ENCODE data around the gene PGBD2. TPM values are rescaled to one million over a fixed set of nuclear protein-coding genes. Genes with fewer than 3 reads are reported as not detected.

PGBD2 gene, protein sequence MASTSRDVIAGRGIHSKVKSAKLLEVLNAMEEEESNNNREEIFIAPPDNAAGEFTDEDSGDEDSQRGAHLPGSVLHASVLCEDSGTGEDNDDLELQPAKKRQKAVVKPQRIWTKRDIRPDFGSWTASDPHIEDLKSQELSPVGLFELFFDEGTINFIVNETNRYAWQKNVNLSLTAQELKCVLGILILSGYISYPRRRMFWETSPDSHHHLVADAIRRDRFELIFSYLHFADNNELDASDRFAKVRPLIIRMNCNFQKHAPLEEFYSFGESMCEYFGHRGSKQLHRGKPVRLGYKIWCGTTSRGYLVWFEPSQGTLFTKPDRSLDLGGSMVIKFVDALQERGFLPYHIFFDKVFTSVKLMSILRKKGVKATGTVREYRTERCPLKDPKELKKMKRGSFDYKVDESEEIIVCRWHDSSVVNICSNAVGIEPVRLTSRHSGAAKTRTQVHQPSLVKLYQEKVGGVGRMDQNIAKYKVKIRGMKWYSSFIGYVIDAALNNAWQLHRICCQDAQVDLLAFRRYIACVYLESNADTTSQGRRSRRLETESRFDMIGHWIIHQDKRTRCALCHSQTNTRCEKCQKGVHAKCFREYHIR
- 10 to 100 TPM in 1 of 2 experiments, 1 to 10 TPM in 1; 9.6 to 10.1 TPM for total RNA-seq

DNA sequence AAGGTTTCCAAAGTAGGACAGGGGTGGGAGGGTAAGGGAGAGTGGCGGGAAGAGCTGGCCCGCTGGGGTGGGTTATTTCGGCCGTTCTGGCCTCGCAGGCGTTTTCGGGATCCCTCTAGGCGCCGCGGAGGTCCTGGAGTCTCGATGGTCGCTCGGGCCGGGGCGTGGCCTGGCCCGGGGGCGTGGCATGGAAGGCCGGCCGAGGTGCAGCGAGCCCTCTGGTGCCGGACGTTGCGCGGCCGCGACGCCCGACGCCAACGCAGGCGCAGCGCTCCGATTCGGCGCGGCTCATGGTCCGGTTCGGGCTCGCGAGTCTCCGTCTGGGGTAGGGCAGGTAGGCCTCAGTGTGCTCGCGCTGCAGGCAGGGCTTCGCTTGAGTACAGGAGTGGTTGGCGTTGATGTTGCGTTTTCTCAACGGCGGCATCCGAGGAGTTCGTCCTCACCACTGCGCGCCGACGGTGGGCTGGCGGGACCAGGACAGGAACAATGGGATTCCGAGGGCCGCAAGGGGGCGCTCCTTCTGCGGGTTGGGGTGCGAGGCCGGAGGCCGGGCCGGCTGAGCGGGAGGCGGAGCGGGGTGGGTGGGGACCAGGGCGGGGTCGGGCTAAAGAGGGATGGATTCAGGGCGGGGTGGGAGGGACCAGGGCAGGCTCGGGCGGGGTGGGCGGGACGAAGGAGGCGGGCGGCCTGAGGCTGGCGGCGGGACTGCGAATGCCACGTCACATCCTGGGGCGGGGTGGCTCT is at the start of gene PGBD2:
Gene PGBD2, plus strand, starts transcription at position 227 of the 744 bp plus-strand sequence. CDS start 7,628 bp downstream, outside the sequence.
- peaks cover 8% of the 10 kb centered on the region for H3K4me1 Mint-ChIP-seq
- H3K27me3 Mint-ChIP-seq: peaks cover 4% of the 10 kb centered on the region

DNA sequence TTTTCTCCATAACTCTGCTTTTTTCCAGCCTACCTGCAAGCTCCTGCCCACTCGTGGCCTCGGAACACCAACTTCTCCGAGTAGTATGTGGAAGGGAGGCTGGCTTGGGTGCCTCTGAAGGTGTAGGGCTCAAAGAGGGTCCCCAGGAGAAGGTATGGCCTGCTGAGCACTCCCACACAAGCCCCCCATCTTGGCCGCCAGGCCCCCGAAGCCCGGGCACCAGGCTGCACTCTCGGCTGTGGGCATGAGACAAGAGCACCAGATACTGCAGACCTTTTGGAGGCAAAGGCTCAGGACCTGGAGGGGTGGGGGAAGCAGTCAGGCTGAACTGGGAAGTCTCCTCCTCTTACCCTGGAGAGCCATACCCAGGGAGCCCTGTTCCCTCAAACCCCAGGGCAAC is 48.8 kb upstream of the PGBD2 start:
- POLR2A ChIA-PET: interaction anchor here (4.1 kb wide), 1 partner anchor 18 kb away, joined by 74 read pairs; the partner anchor contains the start of gene ZNF672
- no peak for ATAC-seq (ENCODE audit: low read depth)
- peaks cover 3% of the 10 kb centered on the region for H3K27me3 Mint-ChIP-seq
- no peaks in the 10 kb centered on the region for H3K9me3 Mint-ChIP-seq
- peaks cover 18% of the 10 kb centered on the region for H3K36me3 Mint-ChIP-seq
- peak overlapping the region; percentile 94 for H3K4me3 Mint-ChIP-seq
- DNase-seq: peak; percentile 37
- peaks cover 34% of the 10 kb centered on the region for H3K4me1 Mint-ChIP-seq
- peak overlapping the region; percentile 97 for H3K27ac Mint-ChIP-seq

More for the DNA sequence above, at the start of gene PGBD2:
- H3K36me3 Mint-ChIP-seq: peaks cover 8% of the 10 kb centered on the region
- peak; percentile 98 for DNase-seq
- no peaks in the 10 kb centered on the region for H3K9me3 Mint-ChIP-seq
- peak; percentile 87 for ATAC-seq (ENCODE audit: low read depth)
- POLR2A ChIA-PET: interaction anchor here (0.6 to 1.5 kb wide), 5 partner anchors 33 to 80 kb away, joined by 4 to 7 read pairs (median 4); partner anchors contain the start of genes SH3BP5L, ZNF672 and ZNF692
- peak within 1 kb of the TSS; percentile 93 for H3K4me3 Mint-ChIP-seq
- H3K27ac Mint-ChIP-seq: peak within 1 kb of the TSS; percentile 90

DNA sequence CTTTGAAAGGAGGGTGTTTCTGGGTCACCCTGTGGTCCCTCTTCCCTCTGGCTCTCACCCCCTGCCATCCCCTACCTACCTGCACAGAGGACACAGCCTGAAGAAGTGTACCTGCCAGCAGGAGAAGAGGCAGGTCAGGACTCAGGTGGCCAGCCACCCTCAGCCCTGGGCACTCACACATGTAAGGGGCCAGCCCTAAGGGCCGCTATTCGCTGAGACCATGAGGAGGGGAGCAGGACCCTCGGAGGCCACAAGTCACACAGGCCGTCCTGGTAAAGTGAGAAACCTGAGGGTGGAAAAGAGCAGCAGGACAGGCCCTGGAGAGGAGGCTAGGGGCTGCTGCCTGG is 48.3 kb upstream of the PGBD2 start:
- ATAC-seq (ENCODE audit: low read depth): no peak
- peaks cover 38% of the 10 kb centered on the region for H3K4me1 Mint-ChIP-seq
- H3K4me3 Mint-ChIP-seq: peak overlapping the region; percentile 94
- POLR2A ChIA-PET: interaction anchor here (1.1 to 4.1 kb wide), 5 partner anchors 15 to 48 kb away, joined by 4 to 74 read pairs (median 7); partner anchors contain the start of genes PGBD2, SH3BP5L and ZNF672
- peaks cover 20% of the 10 kb centered on the region for H3K36me3 Mint-ChIP-seq
- no peaks in the 10 kb centered on the region for H3K9me3 Mint-ChIP-seq
- H3K27ac Mint-ChIP-seq: peak overlapping the region; percentile 97
- H3K27me3 Mint-ChIP-seq: peaks cover 3% of the 10 kb centered on the region
- DNase-seq: no peak

DNA sequence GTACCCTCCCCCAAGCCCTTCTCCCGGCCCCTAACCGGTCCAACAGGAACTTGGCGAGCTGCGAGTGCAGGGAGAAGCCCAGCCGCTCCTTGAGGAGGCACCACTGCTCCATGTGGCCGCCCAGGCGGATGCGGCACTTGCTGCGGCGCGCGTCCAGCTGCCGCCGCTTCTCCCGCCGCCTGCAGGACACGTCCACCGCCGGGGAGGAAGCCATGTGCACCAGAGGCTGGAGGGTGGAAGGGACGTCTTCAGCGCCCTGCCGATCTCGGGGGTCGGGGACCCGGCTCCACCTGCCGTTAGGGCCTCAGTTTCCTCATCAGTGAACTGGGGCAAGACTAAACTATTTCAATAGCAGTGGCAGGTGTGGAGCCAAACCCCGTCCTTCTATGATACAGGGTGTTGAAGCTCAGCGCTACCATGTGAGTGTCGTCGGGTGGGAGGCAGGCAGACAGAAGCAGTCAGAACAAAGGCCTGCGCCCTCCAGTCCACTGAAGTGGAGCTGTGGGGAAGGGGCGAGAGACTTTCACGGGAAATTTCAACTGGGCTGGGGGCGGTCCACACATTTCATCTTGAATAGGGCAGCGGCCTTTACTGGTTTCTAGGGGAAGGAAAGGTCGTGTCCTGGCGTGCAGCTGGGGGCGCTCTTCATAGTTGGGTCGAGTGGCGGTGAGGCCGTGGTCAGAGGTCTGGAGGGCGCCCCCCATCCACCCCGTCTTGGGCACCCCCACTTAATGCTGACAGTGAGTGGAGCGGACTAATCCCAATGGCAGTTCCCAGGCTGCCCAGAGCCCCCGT is 47.7 kb upstream of the PGBD2 start:
- POLR2A ChIA-PET: interaction anchor here (0.7 to 4.1 kb wide), 10 partner anchors 14 to 47 kb away, joined by 3 to 74 read pairs (median 6); partner anchors contain the start of genes PGBD2, SH3BP5L and ZNF672
- H3K4me3 Mint-ChIP-seq: peak overlapping the region; percentile 94
- H3K4me1 Mint-ChIP-seq: peaks cover 40% of the 10 kb centered on the region
- H3K36me3 Mint-ChIP-seq: peaks cover 20% of the 10 kb centered on the region
- H3K27me3 Mint-ChIP-seq: peaks cover 3% of the 10 kb centered on the region
- DNase-seq: peak; percentile 68
- peak overlapping the region; percentile 97 for H3K27ac Mint-ChIP-seq
- H3K9me3 Mint-ChIP-seq: no peaks in the 10 kb centered on the region
- peak; percentile 29 for ATAC-seq (ENCODE audit: low read depth)

DNA sequence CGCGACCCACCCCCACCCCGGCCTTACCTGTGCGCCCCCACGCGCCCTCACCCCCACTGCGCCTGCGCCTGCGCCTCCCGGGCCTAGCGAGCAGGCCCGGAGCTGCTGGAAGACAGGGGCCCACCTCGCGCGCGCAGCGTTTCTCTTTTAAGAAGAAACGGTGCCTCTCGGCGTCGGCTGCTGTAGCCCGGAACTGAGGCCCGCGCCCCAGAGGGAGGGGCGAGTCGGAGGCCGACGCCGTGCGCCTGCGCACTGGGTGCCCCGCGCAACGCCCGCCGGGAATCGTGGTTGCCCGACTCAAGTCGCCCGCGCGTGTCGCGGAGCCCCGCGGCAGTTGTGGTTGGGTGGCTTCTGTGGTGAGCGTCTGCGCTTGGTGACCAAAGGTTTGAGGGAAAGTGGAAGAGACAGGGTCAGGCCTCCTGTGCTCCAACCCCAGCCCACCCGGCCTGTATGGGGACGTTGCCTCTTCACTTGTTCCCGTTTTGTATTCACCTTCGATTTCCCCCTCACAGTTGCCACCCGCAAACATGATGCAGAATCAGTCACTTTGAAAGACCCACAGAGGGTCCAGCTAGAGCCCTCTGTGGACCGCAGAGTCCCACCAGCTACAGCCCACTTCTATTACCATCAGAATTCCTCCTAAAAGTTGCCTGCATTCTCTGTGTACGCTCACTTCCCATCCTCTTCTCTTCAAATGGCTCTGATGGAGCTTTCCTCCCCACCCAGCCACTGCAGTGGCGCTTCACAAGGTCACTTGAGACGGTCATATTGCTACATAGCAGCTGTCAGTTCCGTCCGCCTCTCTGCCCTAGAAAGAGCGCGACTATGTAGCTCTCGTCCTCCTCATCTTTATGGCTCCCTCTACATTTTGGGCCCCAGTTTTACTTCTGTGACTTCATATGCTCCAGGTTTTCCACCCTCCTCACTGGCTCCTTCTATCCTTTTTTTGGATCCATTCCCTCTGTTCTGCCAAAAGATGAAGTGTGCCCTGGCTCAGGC is 46.8 kb upstream of the PGBD2 start, which contains the start of gene ZNF692:
Gene ZNF692, minus strand, starts transcription at position 195 of the 999 bp plus-strand sequence. CDS start 776 bp downstream, outside the sequence.
- Mint-ChIP-seq H3K4me3 (peak within 1 kb of the TSS; percentile 94), H3K27me3 (peaks cover 3% of the 10 kb centered on the region), H3K27ac (peak within 1 kb of the TSS; percentile 97), H3K9me3 (no peaks in the 10 kb centered on the region), H3K4me1 (peaks cover 45% of the 10 kb centered on the region), H3K36me3 (peaks cover 16% of the 10 kb centered on the region)
- peak; percentile 84 for ATAC-seq (ENCODE audit: low read depth)
- POLR2A ChIA-PET: interaction anchor here (0.7 to 4.1 kb wide), 12 partner anchors 14 to 57 kb away, joined by 3 to 74 read pairs (median 6); partner anchors contain the start of genes PGBD2, SH3BP5L and ZNF672
- peak; percentile 98 for DNase-seq

DNA sequence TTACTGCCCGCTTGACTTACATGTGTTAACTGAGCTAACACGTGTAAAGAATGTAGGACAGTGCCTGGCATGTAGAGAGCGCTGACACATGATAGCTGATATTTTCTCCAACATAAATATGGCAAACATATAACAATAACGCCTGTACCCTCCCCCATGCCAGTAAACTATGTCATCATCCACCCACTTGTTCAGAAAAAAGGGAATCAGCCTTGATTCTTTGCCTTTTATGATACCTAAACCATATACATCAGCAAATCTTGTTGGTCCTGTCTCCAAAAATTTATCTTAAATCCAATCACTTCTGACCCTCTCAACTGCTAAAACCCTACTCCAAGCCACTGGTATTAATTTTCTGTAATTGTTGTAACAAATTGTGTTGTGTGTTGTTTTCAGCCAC is 46.0 kb upstream of the PGBD2 start:
- Mint-ChIP-seq H3K36me3 (peaks cover 11% of the 10 kb centered on the region), H3K4me3 (peak overlapping the region; percentile 94), H3K27me3 (peaks cover 3% of the 10 kb centered on the region), H3K27ac (peak overlapping the region; percentile 97), H3K9me3 (no peaks in the 10 kb centered on the region), H3K4me1 (peaks cover 46% of the 10 kb centered on the region)
- POLR2A ChIA-PET: interaction anchor here (1.6 to 4.1 kb wide), 6 partner anchors 13 to 35 kb away, joined by 5 to 74 read pairs (median 8); partner anchors contain the start of genes SH3BP5L and ZNF672
- no peak for DNase-seq
- no peak for ATAC-seq (ENCODE audit: low read depth)

DNA sequence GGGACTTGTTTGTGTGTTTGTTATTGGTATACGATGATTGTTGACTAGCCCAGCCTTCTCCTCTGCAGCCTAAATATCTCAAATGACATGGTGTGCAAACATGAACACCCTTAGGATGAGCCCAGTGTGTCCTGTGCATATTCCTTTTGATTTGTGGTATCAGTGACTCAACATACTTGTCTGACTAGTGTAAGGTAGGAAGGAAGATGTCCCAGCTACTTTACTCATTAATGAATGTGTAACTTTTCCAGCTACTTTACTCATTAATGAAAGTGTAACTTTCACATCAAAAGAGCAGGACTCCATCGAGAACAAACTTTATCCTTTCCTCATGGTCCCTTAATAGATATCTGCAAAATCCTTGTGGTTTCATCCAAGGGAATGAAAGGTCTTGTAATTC is 44.4 kb upstream of the PGBD2 start:
- H3K27ac Mint-ChIP-seq: no peak overlapping the region
- no peak for ATAC-seq (ENCODE audit: low read depth)
- H3K9me3 Mint-ChIP-seq: no peaks in the 10 kb centered on the region
- H3K27me3 Mint-ChIP-seq: peaks cover 5% of the 10 kb centered on the region
- H3K36me3 Mint-ChIP-seq: peaks cover 2% of the 10 kb centered on the region
- peaks cover 37% of the 10 kb centered on the region for H3K4me1 Mint-ChIP-seq
- POLR2A ChIA-PET: interaction anchor here (1.0 to 3.9 kb wide), 3 partner anchors 12 to 24 kb away, joined by 3 to 20 read pairs (median 12); partner anchors contain the start of gene ZNF672
- no peak for DNase-seq
- no peak overlapping the region for H3K4me3 Mint-ChIP-seq

DNA sequence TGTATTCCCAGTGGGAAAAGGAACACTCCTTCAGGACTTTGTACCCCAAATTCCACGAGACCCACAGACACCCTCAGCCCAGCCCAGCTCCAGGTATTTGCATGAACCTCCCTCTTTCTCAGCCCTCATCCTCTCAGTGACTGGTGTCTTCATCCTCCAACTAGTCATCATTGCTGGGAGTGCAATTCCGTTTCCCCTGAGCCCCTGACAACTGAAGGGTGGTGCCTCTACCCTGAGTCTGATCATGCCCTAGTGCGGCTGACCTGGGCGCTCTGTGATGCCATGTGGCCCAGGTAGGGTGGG is 43.4 kb upstream of the PGBD2 start:
- Mint-ChIP-seq H3K9me3 (no peaks in the 10 kb centered on the region), H3K27ac (peak overlapping the region; percentile 87), H3K4me1 (peaks cover 30% of the 10 kb centered on the region), H3K4me3 (peak overlapping the region; percentile 92), H3K36me3 (peaks cover 2% of the 10 kb centered on the region), H3K27me3 (peaks cover 5% of the 10 kb centered on the region)
- POLR2A ChIA-PET: interaction anchor here (0.8 to 3.9 kb wide), 3 partner anchors 11 to 37 kb away, joined by 4 to 20 read pairs (median 12); partner anchors contain the start of genes SH3BP5L and ZNF672
- DNase-seq (no peak), ATAC-seq (ENCODE audit: low read depth) (peak; percentile 15)

DNA sequence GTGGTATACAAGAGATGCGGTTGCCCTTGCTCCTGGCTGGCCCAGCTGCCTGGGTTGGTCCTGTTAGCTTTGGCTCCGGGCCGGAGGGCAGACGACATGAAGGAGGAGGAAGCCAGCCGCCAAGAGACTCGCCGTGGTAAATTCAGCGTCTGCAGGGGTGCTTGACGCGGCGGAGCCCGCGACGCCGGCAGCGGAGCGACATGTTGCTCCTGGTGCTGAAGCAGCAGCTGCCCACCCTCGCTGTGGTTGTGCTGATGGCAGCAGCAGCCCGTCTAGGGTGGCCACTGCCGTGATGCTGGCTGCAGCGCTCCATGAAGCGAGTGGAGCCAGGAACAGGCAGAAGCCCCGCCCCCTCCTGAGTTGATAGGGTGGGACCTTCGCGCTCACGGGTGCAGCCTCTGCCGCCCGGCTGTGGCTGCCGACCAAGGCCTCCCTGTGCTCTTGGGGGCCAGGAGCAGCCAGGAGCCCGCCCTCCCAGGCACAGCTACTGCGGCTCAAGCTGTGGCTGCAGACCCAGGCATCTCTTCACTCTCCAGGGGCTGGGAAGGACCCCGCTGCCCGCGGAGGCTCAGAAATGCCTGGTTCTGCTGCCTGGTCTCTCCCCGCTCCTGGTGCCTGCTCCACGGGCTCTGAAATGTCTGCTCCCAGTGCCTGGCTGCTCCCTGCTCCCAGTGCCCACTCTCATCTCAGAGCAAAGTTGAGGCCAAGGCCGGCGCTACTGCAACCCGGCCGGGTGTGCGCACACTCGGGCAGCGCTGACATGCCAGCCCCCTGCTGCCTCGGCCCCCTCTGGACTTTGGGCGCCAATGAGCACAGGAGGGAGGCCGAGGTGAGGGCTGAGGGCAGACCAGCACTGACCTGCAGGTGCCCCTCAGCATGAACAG is 42.8 kb upstream of the PGBD2 start:
- Mint-ChIP-seq H3K4me3 (peak overlapping the region; percentile 92), H3K9me3 (no peaks in the 10 kb centered on the region), H3K27me3 (peaks cover 5% of the 10 kb centered on the region), H3K4me1 (peaks cover 29% of the 10 kb centered on the region), H3K36me3 (peaks cover 2% of the 10 kb centered on the region), H3K27ac (peak overlapping the region; percentile 87)
- POLR2A ChIA-PET: interaction anchor here (0.8 to 3.9 kb wide), 3 partner anchors 10 to 37 kb away, joined by 4 to 20 read pairs (median 12); partner anchors contain the start of genes SH3BP5L and ZNF672
- ATAC-seq (ENCODE audit: low read depth): peak; percentile 72
- peak; percentile 84 for DNase-seq

DNA sequence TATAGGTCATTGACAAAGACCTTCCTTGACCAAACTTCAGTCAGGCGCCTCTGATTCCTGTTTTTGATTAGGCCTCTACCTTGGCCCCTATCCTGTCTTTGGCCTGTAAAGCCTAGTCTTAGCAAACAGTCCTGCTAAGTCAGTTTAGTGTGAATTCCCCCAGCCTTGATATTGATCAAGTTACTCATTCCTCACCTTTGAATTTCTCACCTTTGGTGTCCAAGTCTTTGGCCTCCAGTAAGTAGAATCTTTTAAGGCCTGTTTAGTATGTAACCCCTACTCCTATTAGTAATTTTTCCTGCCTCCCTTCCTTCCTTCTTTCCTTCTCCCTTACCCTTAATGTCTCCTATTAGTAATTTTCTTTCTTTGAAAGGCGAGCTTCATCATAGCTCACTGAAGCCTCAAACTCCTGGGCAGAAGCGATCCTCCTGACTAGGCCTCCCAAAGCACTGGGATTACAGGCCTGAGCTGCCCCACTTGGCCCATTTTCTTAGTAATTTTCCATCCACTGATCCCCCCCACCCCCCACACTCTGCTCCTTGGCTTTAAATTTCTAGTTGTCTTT is 34.1 kb upstream of the PGBD2 start:
- no peaks in the 10 kb centered on the region for H3K9me3 Mint-ChIP-seq

More for the DNA sequence above, 34.1 kb upstream of the PGBD2 start:
- POLR2A ChIA-PET: interaction anchor here (1.3 to 2.8 kb wide), 2 partner anchors 14 to 35 kb away, joined by 7 to 17 read pairs; partner anchors contain the start of genes ZNF672 and ZNF692
- Mint-ChIP-seq H3K27ac (no peak overlapping the region), H3K4me3 (peak overlapping the region; percentile 25), H3K27me3 (peaks cover 12% of the 10 kb centered on the region), H3K36me3 (peaks cover 4% of the 10 kb centered on the region), H3K4me1 (peaks cover 15% of the 10 kb centered on the region)
- no peak for ATAC-seq (ENCODE audit: low read depth)
- no peak for DNase-seq
